ENCODE results near the gene HMCN2. TPM values are rescaled to one million over a fixed set of nuclear protein-coding genes. Genes with fewer than 3 reads are reported as not detected.
A peak's percentile ranks its signal among the peaks of the same experiment; 100 is the strongest.

HMCN2 gene
- total RNA-seq, 2 donors from 2014 or later = 20.1 to 30.6 TPM

- intact Hi-C loops (cut with DNase I) = no loop called here
- Histone ChIP-seq H3K9me3 (no peaks in the 10 kb centered on the region), H3K36me3 (peaks cover 3% of the 10 kb centered on the region), H3K9ac (ENCODE audit: low read depth in 2 of 2, low read length in 2 of 2) (no peak overlapping the region), H3K27ac (no peak overlapping the region), H3K27me3 (no peaks in the 10 kb centered on the region), H3K4me1 (no peaks in the 10 kb centered on the region), H3K4me3 (no peak overlapping the region)
- no peak for TF ChIP-seq CTCF (IDR thresholded peaks at IDR 0.05)
- no peak for DNase-seq
These were observed 192.7 kb downstream of the HMCN2 start for GRCh38 chr9:130458027-130458803.

GRCh38 chr9:130458804-130459067 lies 193.2 kb downstream of the HMCN2 start:
- Histone ChIP-seq H3K9me3 (no peaks in the 10 kb centered on the region), H3K4me1 (no peaks in the 10 kb centered on the region), H3K27ac (no peak overlapping the region), H3K27me3 (no peaks in the 10 kb centered on the region), H3K36me3 (peaks cover 3% of the 10 kb centered on the region), H3K4me3 (no peak overlapping the region), H3K9ac (ENCODE audit: low read depth in 2 of 2, low read length in 2 of 2) (no peak overlapping the region)
- intact Hi-C loops (cut with DNase I) = no loop called here
- DNase-seq = no peak
- TF ChIP-seq CTCF (IDR thresholded peaks at IDR 0.05) = no peak

- Histone ChIP-seq H3K27me3 (no peaks in the 10 kb centered on the region), H3K4me1 (no peaks in the 10 kb centered on the region), H3K4me3 (no peak overlapping the region), H3K9me3 (no peaks in the 10 kb centered on the region), H3K36me3 (peaks cover 3% of the 10 kb centered on the region), H3K27ac (no peak overlapping the region), H3K9ac (ENCODE audit: low read depth in 2 of 2, low read length in 2 of 2) (no peak overlapping the region)
- no peak for DNase-seq
- intact Hi-C loops (cut with DNase I) = no loop called here
- no peak for TF ChIP-seq CTCF (IDR thresholded peaks at IDR 0.05)
These were observed 193.6 kb downstream of the HMCN2 start for GRCh38 chr9:130459151-130459550.

- H3K4me1 ChIP-seq = no peaks in the 10 kb centered on the region
- H3K9me3 ChIP-seq = no peaks in the 10 kb centered on the region
- H3K4me3 ChIP-seq = no peak overlapping the region
- peaks cover 3% of the 10 kb centered on the region for H3K36me3 ChIP-seq
- H3K9ac ChIP-seq (ENCODE audit: low read depth in 2 of 2, low read length in 2 of 2) = no peak overlapping the region
- no peak for DNase-seq
- no peaks in the 10 kb centered on the region for H3K27me3 ChIP-seq
- intact Hi-C loops (cut with DNase I) = no loop called here
- H3K27ac ChIP-seq = no peak overlapping the region
- TF ChIP-seq CTCF (IDR thresholded peaks at IDR 0.05) = no peak
These were observed 194.5 kb downstream of the HMCN2 start for GRCh38 chr9:130459941-130460669.

- peaks cover 3% of the 10 kb centered on the region for H3K36me3 ChIP-seq
- peak; percentile 57 for DNase-seq
These were observed 195.7 kb downstream of the HMCN2 start for GRCh38 chr9:130461218-130461630.

More at GRCh38 chr9:130461218-130461630, 195.7 kb downstream of the HMCN2 start:
- Histone ChIP-seq H3K9ac (ENCODE audit: low read depth in 2 of 2, low read length in 2 of 2) (no peak overlapping the region), H3K4me1 (no peaks in the 10 kb centered on the region), H3K9me3 (no peaks in the 10 kb centered on the region), H3K4me3 (no peak overlapping the region), H3K27me3 (no peaks in the 10 kb centered on the region), H3K27ac (no peak overlapping the region)
- peak; percentile 90 for TF ChIP-seq CTCF (IDR thresholded peaks at IDR 0.05)
- intact Hi-C loops (cut with DNase I) = loop anchor here (1.0 kb wide), 1 partner anchor 223 kb away; no protein-coding TSS in a partner anchor
